K562 (cell line): ENCODE measurements around the gene LAGE3. TPM values are rescaled to one million over a fixed set of nuclear protein-coding genes. Genes with fewer than 3 reads are reported as not detected.

Experiments
- HMGN3 ChIP-seq: IDR thresholded peaks from 2 replicates; pipeline ENCODE4 v1.6.1; 2011; ENCODE audit warnings: borderline replicate concordance, low read depth, mild to moderate bottlenecking, mixed read lengths, low read length; ENCODE audit not compliant: insufficient read length; ENCODE audit errors: extremely low read depth
- MAFG ChIP-seq: fragments of 450-650 bp; conservative IDR thresholded peaks from 2 replicates; pipeline ENCODE4 v1.6.1; 2016; ENCODE audit warnings: missing genetic modification characterization, missing compliant biosample characterization
- MEIS2 ChIP-seq: fragments of 450-650 bp; IDR thresholded peaks from 2 replicates; pipeline ENCODE4 v1.6.1; 2014; ENCODE audit warnings: mild to moderate bottlenecking; ENCODE audit not compliant: partially characterized antibody
- MTA2 ChIP-seq: fragments of 450-650 bp; IDR thresholded peaks from 2 replicates; pipeline ENCODE4 v1.6.1; 2016; ENCODE audit warnings: low read depth
- SIN3B ChIP-seq: fragments of 450-650 bp; IDR thresholded peaks from 2 replicates; pipeline ENCODE4 v1.6.1; 2017; ENCODE audit warnings: low read depth, mild to moderate bottlenecking, moderate library complexity
- ZBTB17 ChIP-seq: fragments of 450-650 bp; formaldehyde crosslinking; IDR thresholded peaks from 2 replicates; pipeline ENCODE4 v1.4.0; 2020; ENCODE audit warnings: mild to moderate bottlenecking
- ZNF24 ChIP-seq: fragments of 450-650 bp; IDR thresholded peaks from 2 replicates; pipeline ENCODE4 v1.6.1; 2016
- ZNF41 ChIP-seq: fragments of 250-450 bp; sonication (Bioruptor Pico); conservative IDR thresholded peaks from 2 replicates; pipeline ENCODE4 v1.4.0; 2020; ENCODE audit warnings: mild to moderate bottlenecking
- ZNF696 ChIP-seq: fragments of 250-450 bp; sonication (Bioruptor Pico); conservative IDR thresholded peaks from 2 replicates; pipeline ENCODE4 v1.4.0; 2020; ENCODE audit warnings: mild to moderate bottlenecking, moderate library complexity
- ZNF764 ChIP-seq: fragments of 250-450 bp; sonication (Bioruptor Pico); IDR thresholded peaks from 2 replicates; pipeline ENCODE4 v1.4.0; 2020; ENCODE audit warnings: low read depth, mild to moderate bottlenecking, moderate library complexity
- polyA plus RNA-seq, 8 experiments: library from polyadenylated mRNA; depleted of rRNA in 4 of 8; stranded (reverse) in 5 of 8; unstranded in 3 of 8; fragments of >200 nt; fragmentation: Nextera tagmentation in 2 of 8; fragmentation: Illumina TruSeq in 1 of 8; extraction: Ambion mirVana in 2 of 8; extraction: Trizol in 1 of 8; gene quantifications; 2 replicates each; pipeline versions ENCODE4 v1.2.1 to v1.2.3, GENCODE V29; 2011 to 2014; ENCODE audit warnings: inconsistent platforms in 1 of 8, missing spikeins in 1 of 8
- total RNA-seq, 7 experiments: library from RNA; depleted of rRNA in 6 of 7; stranded (reverse); fragments of >200 nt in 6 of 7; fragmentation: Illumina TruSeq in 2 of 7; extraction: Trizol in 2 of 7; gene quantifications; 2 replicates each; pipeline versions ENCODE4 v1.2.1 to v1.2.3, GENCODE V29; 2011 to 2021; ENCODE audit warnings: low replicate concordance in 1 of 7
- TF ChIP-seq, protein P1 (sequence below): sonication (generic); formaldehyde crosslinking; IDR thresholded peaks from 2 replicates; pipeline ENCODE4 v1.8.0; 2023; ENCODE audit warnings: missing genetic modification reagents, mild to moderate bottlenecking, borderline replicate concordance
- TF ChIP-seq, protein P2 (sequence below): fragments of 450-650 bp; IDR thresholded peaks from 2 replicates; pipeline ENCODE4 v1.6.1; 2016; ENCODE audit warnings: mild to moderate bottlenecking
- TF ChIP-seq, protein P3 (sequence below): fragments of 250-450 bp; sonication (Bioruptor Pico); IDR thresholded peaks from 2 replicates; pipeline ENCODE4 v1.5.0; 2021; ENCODE audit warnings: mild to moderate bottlenecking, moderate library complexity
- TF ChIP-seq, protein P4 (sequence below): fragments of 250-450 bp; sonication (Bioruptor Pico); IDR thresholded peaks from 2 replicates; pipeline ENCODE4 v1.5.0; 2021; ENCODE audit warnings: mild to moderate bottlenecking, borderline replicate concordance

The LAGE3 gene
- total and polyA plus RNA-seq, 9 of the 15 experiments (the other 6 are each of a cell fraction or from before 2014, with no cell fraction given), result 28.2 to 125 (median 35.8) TPM

DNA sequence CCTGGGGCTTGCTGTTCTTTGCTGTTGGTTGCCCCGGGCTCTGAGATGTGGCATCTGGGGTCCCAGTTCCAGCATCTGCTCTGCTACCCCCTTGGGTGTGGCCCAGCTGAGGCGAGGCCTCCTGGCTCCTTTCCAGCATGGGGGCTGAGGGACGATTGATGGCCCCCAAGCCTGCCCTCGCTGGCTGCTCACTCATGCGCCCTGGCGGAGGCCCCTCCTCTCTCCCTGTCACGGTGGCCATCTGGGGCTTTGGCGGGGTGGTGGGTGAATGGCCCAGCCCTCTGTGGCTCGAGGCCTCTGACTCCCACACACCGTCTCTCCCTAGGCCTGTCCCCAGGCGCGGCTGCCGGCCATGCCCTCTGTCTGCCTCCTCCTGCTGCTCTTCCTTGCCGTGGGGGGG lies 19.2 kb downstream of the LAGE3 start (continued):
- TF ChIP-seq MAFG (tag), result no peak
- no peak for TF ChIP-seq ZNF24
- no peak for TF ChIP-seq ZNF764 (CRISPR knock-in tag)
- TF ChIP-seq ZBTB17 (CRISPR knock-in tag), result no peak
- TF ChIP-seq, protein P1, sequence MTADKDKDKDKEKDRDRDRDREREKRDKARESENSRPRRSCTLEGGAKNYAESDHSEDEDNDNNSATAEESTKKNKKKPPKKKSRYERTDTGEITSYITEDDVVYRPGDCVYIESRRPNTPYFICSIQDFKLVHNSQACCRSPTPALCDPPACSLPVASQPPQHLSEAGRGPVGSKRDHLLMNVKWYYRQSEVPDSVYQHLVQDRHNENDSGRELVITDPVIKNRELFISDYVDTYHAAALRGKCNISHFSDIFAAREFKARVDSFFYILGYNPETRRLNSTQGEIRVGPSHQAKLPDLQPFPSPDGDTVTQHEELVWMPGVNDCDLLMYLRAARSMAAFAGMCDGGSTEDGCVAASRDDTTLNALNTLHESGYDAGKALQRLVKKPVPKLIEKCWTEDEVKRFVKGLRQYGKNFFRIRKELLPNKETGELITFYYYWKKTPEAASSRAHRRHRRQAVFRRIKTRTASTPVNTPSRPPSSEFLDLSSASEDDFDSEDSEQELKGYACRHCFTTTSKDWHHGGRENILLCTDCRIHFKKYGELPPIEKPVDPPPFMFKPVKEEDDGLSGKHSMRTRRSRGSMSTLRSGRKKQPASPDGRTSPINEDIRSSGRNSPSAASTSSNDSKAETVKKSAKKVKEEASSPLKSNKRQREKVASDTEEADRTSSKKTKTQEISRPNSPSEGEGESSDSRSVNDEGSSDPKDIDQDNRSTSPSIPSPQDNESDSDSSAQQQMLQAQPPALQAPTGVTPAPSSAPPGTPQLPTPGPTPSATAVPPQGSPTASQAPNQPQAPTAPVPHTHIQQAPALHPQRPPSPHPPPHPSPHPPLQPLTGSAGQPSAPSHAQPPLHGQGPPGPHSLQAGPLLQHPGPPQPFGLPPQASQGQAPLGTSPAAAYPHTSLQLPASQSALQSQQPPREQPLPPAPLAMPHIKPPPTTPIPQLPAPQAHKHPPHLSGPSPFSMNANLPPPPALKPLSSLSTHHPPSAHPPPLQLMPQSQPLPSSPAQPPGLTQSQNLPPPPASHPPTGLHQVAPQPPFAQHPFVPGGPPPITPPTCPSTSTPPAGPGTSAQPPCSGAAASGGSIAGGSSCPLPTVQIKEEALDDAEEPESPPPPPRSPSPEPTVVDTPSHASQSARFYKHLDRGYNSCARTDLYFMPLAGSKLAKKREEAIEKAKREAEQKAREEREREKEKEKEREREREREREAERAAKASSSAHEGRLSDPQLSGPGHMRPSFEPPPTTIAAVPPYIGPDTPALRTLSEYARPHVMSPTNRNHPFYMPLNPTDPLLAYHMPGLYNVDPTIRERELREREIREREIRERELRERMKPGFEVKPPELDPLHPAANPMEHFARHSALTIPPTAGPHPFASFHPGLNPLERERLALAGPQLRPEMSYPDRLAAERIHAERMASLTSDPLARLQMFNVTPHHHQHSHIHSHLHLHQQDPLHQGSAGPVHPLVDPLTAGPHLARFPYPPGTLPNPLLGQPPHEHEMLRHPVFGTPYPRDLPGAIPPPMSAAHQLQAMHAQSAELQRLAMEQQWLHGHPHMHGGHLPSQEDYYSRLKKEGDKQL (CRISPR knock-in tag), result no peak
- TF ChIP-seq, protein P2, sequence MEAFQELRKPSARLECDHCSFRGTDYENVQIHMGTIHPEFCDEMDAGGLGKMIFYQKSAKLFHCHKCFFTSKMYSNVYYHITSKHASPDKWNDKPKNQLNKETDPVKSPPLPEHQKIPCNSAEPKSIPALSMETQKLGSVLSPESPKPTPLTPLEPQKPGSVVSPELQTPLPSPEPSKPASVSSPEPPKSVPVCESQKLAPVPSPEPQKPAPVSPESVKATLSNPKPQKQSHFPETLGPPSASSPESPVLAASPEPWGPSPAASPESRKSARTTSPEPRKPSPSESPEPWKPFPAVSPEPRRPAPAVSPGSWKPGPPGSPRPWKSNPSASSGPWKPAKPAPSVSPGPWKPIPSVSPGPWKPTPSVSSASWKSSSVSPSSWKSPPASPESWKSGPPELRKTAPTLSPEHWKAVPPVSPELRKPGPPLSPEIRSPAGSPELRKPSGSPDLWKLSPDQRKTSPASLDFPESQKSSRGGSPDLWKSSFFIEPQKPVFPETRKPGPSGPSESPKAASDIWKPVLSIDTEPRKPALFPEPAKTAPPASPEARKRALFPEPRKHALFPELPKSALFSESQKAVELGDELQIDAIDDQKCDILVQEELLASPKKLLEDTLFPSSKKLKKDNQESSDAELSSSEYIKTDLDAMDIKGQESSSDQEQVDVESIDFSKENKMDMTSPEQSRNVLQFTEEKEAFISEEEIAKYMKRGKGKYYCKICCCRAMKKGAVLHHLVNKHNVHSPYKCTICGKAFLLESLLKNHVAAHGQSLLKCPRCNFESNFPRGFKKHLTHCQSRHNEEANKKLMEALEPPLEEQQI, result no peak
- TF ChIP-seq, protein P3, sequence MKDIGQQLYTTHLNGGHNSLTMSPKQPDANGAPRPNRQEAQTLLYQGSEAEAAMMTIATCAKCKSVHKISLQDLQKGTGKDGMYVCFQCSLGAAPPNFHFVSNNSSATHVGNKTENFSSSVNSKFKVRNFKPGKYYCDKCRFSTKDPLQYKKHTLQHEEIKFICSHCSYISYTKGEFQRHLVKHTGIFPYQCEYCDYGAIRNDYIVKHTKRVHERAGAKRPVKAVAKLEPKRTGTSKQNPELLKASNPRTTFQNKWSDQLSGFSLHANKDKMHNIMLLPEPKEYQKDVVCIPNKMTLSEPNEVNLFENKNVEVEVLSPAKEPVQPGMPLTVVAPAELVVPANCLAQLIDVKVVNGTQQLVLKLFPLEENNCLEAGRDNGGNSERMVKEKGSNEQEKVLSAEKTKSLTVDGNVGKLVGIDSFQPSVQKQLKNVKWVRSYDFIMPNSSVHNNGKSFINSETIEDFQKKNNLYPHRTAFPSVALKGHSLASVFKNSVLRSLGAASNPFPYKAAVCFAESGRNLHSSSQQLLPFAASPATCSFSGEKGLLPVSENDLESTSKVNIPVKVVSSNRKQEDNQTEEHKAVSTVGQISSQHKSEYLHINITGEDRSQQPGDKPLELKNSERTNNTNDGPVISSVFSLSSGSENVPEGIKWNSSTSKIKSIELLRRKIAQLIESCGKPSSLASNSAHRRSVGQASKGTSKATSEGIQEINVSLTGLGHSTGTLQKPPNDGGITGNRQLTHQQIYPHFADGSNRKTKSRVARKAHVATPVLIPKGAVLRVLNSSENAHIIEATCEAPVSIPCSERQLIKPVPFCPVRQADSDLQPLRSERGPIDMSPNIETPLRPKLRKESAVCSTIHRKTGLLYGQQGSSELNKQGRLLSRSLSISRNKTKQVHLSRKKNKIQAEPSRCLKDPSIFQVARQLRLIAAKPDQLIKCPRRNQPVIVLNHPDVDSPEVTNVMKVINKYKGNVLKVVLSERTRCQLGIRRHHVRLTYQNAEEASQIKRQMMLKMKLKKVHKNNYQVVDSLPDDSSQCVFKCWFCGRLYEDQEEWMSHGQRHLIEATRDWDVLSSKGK (CRISPR knock-in tag), result no peak
- TF ChIP-seq, protein P4, sequence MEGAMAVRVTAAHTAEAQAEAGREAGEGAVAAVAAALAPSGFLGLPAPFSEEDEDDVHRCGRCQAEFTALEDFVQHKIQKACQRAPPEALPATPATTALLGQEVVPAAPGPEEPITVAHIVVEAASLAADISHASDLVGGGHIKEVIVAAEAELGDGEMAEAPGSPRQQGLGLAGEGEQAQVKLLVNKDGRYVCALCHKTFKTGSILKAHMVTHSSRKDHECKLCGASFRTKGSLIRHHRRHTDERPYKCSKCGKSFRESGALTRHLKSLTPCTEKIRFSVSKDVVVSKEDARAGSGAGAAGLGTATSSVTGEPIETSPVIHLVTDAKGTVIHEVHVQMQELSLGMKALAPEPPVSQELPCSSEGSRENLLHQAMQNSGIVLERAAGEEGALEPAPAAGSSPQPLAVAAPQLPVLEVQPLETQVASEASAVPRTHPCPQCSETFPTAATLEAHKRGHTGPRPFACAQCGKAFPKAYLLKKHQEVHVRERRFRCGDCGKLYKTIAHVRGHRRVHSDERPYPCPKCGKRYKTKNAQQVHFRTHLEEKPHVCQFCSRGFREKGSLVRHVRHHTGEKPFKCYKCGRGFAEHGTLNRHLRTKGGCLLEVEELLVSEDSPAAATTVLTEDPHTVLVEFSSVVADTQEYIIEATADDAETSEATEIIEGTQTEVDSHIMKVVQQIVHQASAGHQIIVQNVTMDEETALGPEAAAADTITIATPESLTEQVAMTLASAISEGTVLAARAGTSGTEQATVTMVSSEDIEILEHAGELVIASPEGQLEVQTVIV (CRISPR knock-in tag), result no peak
- no peak for TF ChIP-seq HMGN3
- no peak for TF ChIP-seq ZNF696
- no peak for TF ChIP-seq ZNF41 (CRISPR knock-in tag)
- TF ChIP-seq MEIS2, result peak; percentile 7
- no peak for TF ChIP-seq SIN3B
- TF ChIP-seq MTA2, result no peak
